Gastrocnemius medialis (tissue), 4 donors: ENCODE measurements around the gene MARCHF3.

Experiments used
- POLR2A ChIP-seq, 2 donors: fragments of 450-650 bp; IDR thresholded peaks; one replicate each; pipeline ENCODE4 v1.6.1; 2017; ENCODE audit warnings: antibody characterized with exemption in 2 of 2, mild to moderate bottlenecking in 2 of 2, moderate library complexity in 2 of 2
- TF ChIP-seq, protein P1 (sequence below), 5 experiments: fragments of 450-650 bp in 3 of 5; fragments of 200-600 bp in 2 of 5; sonication (generic) in 2 of 5; IDR thresholded peaks in 4 of 5; conservative IDR thresholded peaks in 1 of 5; 1 replicate in 4 of 5; 2 replicates in 1 of 5; pipeline ENCODE4 v1.5.1; 2016 to 2019; ENCODE audit warnings: antibody characterized with exemption in 5 of 5, mild to moderate bottlenecking in 3 of 5, moderate library complexity in 3 of 5

DNA sequence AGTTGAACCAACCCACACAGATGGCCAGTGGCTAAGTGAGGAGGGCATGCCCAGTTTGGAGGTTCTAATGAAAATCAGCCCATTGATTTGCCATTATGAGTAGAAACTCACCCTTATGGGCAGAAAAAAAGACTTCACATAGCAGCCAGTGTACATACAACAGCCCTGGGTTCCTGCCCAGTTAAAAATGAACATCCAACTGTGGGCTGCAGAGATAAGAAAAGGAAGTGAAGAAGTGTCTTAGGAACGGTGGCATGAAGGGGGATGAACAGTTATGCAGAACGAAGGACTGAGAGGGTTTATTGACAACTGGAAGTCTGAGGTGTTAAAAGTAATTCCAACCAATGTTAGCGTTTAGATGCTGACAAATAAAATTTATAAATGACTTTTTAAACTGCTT lies 118.4 kb downstream of the MARCHF3 start:
- TF ChIP-seq, protein P1, sequence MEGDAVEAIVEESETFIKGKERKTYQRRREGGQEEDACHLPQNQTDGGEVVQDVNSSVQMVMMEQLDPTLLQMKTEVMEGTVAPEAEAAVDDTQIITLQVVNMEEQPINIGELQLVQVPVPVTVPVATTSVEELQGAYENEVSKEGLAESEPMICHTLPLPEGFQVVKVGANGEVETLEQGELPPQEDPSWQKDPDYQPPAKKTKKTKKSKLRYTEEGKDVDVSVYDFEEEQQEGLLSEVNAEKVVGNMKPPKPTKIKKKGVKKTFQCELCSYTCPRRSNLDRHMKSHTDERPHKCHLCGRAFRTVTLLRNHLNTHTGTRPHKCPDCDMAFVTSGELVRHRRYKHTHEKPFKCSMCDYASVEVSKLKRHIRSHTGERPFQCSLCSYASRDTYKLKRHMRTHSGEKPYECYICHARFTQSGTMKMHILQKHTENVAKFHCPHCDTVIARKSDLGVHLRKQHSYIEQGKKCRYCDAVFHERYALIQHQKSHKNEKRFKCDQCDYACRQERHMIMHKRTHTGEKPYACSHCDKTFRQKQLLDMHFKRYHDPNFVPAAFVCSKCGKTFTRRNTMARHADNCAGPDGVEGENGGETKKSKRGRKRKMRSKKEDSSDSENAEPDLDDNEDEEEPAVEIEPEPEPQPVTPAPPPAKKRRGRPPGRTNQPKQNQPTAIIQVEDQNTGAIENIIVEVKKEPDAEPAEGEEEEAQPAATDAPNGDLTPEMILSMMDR (IDR thresholded peaks at IDR 0.05 in 4 of 5, conservative IDR thresholded peaks at IDR 0.05 in 1 of 5) = no peak
- TF ChIP-seq POLR2A (IDR thresholded peaks at IDR 0.05) = no peak
